GM10266 (cell line): ENCODE results near the gene IMP4.

Source experiments
- DNase-seq: peaks from one replicate; pipeline ENCODE4 v3.0.0; 2012; ENCODE audit errors: extremely low spot score
- CTCF ChIP-seq: IDR thresholded peaks from 2 replicates; pipeline ENCODE4 v1.5.1; 2012; ENCODE audit warnings: mild to moderate bottlenecking, low read depth; ENCODE audit not compliant: control insufficient read depth, insufficient read depth; ENCODE audit errors: missing control alignments

Gene IMP4

GRCh38 chr2:130358420-130359350, 16.0 kb downstream of the IMP4 start:
- no peak for TF ChIP-seq CTCF
- no peak for DNase-seq

GRCh38 chr2:130359466-130359865, 16.8 kb downstream of the IMP4 start:
- no peak for TF ChIP-seq CTCF
- DNase-seq = no peak

GRCh38 chr2:130363479-130363878, 20.8 kb downstream of the IMP4 start:
- DNase-seq = no peak

GRCh38 chr2:130365075-130365474, 22.4 kb downstream of the IMP4 start:
- TF ChIP-seq CTCF = no peak
- DNase-seq = no peak

More at GRCh38 chr2:130363479-130363878, 20.8 kb downstream of the IMP4 start:
- TF ChIP-seq CTCF = no peak

GRCh38 chr2:130365963-130366362, 23.3 kb downstream of the IMP4 start:
- no peak for TF ChIP-seq CTCF

GRCh38 chr2:130366720-130367119, 24.0 kb downstream of the IMP4 start:
- TF ChIP-seq CTCF = no peak
- no peak for DNase-seq

More at GRCh38 chr2:130365963-130366362, 23.3 kb downstream of the IMP4 start:
- DNase-seq = no peak

- TF ChIP-seq CTCF = no peak
- no peak for DNase-seq
Observed at GRCh38 chr2:130368786-130369185, 26.1 kb downstream of the IMP4 start.
